SK-N-SH (cell line): ENCODE data around the gene PRKN. TPM values are rescaled to one million over a fixed set of nuclear protein-coding genes. Genes with fewer than 3 reads are reported as not detected.

Experiments used
- CTCF ChIA-PET: fragments of 300-600, 350-600 bp; formaldehyde crosslinking; extraction: SDS; loops from one replicate; lab custom pipeline; 2021; lab: Yijun Ruan, JAX
- POLR2A ChIA-PET: fragments of 350-600 bp; sonication (Branson Sonifier 250); formaldehyde crosslinking; extraction: SDS; loops from one replicate; lab custom pipeline; 2020; ENCODE audit warnings: antibody characterized with exemption, inconsistent platforms; lab: Yijun Ruan, JAX
- DNase-seq: peaks from one replicate; pipeline ENCODE4 v3.0.0; 2012
- H2AFZ ChIP-seq: fragments of 200-600 bp; sonication (generic); 2 replicates; pipeline ENCODE4 v1.8.1; 2016; ENCODE audit warnings: antibody characterized with exemption, mild to moderate bottlenecking, low read depth
- H3F3A ChIP-seq: fragments of 200-600 bp; sonication (generic); replicated peaks from 2 replicates; pipeline ENCODE3; 2016; ENCODE audit warnings: antibody characterized with exemption, mild to moderate bottlenecking; ENCODE audit not compliant: insufficient read depth
- H3K27ac ChIP-seq, 2 experiments: fragments of 200-500 bp in 1 of 2; fragments of 200-600 bp in 1 of 2; sonication (Bioruptor generic) in 1 of 2; sonication (generic), shearing (Covaris generic) in 1 of 2; 2 replicates each; pipeline versions ENCODE4 v1.5.1 to v1.6.1; 2014 to 2016; ENCODE audit warnings: low read depth in 2 of 2, inconsistent platforms in 1 of 2, low read length in 1 of 2, mild to moderate bottlenecking in 1 of 2, mixed read lengths in 1 of 2
- H3K27me3 ChIP-seq: fragments of 200-600 bp; sonication (generic), shearing (Covaris generic); 2 replicates; pipeline ENCODE4 v1.6.1; 2016; ENCODE audit warnings: mixed run types; ENCODE audit not compliant: insufficient read depth
- H3K36me3 ChIP-seq, 2 experiments: fragments of 200-500 bp in 1 of 2; fragments of 200-600 bp in 1 of 2; sonication (Bioruptor generic) in 1 of 2; sonication (generic) in 1 of 2; replicated peaks in 1 of 2; 2 replicates each; pipeline versions ENCODE3 to v1.5.1; 2014 to 2016; ENCODE audit warnings: low read length in 1 of 2, mild to moderate bottlenecking in 1 of 2; ENCODE audit not compliant: insufficient read depth in 2 of 2, control insufficient read depth in 1 of 2
- H3K4me1 ChIP-seq, 2 experiments: fragments of 200-500 bp in 1 of 2; fragments of 200-600 bp in 1 of 2; sonication (Bioruptor generic) in 1 of 2; sonication (generic), shearing (Covaris generic) in 1 of 2; 2 replicates each; pipeline versions ENCODE4 v1.5.1 to v1.6.1; 2014 to 2016; ENCODE audit warnings: low read depth in 1 of 2, low read length in 1 of 2, mixed run types in 1 of 2; ENCODE audit not compliant: insufficient read depth in 2 of 2, control insufficient read depth in 1 of 2
- H3K4me2 ChIP-seq: fragments of 200-600 bp; sonication (generic), shearing (Covaris generic); 2 replicates; pipeline ENCODE4 v1.6.1; 2017; ENCODE audit warnings: mixed run types
- H3K4me3 ChIP-seq, 2 experiments: fragments of 200-500 bp in 1 of 2; fragments of 200-600 bp in 1 of 2; sonication (Bioruptor generic) in 1 of 2; sonication (generic), shearing (Covaris generic) in 1 of 2; 2 replicates each; pipeline versions ENCODE4 v1.5.1 to v1.8.1; 2014 to 2016; ENCODE audit warnings: low read depth in 2 of 2, inconsistent platforms in 1 of 2, low read length in 1 of 2, mild to moderate bottlenecking in 1 of 2, mixed read lengths in 1 of 2, moderate library complexity in 1 of 2
- H3K79me2 ChIP-seq: fragments of 200-600 bp; sonication (generic); 2 replicates; pipeline ENCODE4 v1.8.1; 2017; ENCODE audit warnings: mild to moderate bottlenecking; ENCODE audit not compliant: insufficient read depth
- H3K9ac ChIP-seq: fragments of 200-600 bp; sonication (generic); 2 replicates; pipeline ENCODE4 v1.6.1; 2017; ENCODE audit warnings: mixed run types
- H3K9me2 ChIP-seq: fragments of 200-600 bp; sonication (generic); 2 replicates; pipeline ENCODE4 v1.6.1; 2017; ENCODE audit warnings: mixed run types
- H3K9me3 ChIP-seq: fragments of 200-600 bp; sonication (generic); 2 replicates; pipeline ENCODE4 v1.6.1; 2017; ENCODE audit warnings: mixed run types, mild to moderate bottlenecking, moderate library complexity
- H4K20me1 ChIP-seq: fragments of 200-600 bp; sonication (generic); 2 replicates; pipeline ENCODE4 v1.6.1; 2017; ENCODE audit warnings: mild to moderate bottlenecking, mixed run types; ENCODE audit not compliant: insufficient read depth
- EP300 ChIP-seq, 2 experiments: IDR thresholded peaks; 2 replicates each; pipeline versions ENCODE4 v1.4.0 to v1.6.1; 2012; ENCODE audit warnings: borderline replicate concordance in 1 of 2, low read depth in 1 of 2, low read length in 1 of 2
- FOXM1 ChIP-seq: IDR thresholded peaks from 2 replicates; pipeline ENCODE4 v1.4.0; 2012; ENCODE audit warnings: low read depth, mild to moderate bottlenecking
- MAX ChIP-seq: IDR thresholded peaks from 2 replicates; pipeline ENCODE4 v1.4.0; 2012; ENCODE audit warnings: low read depth
- RCOR1 ChIP-seq: fragments of 150-350 bp; IDR thresholded peaks from 2 replicates; pipeline ENCODE4 v1.6.1; 2017; ENCODE audit warnings: antibody characterized with exemption, low read length
- REST ChIP-seq: IDR thresholded peaks from 2 replicates; pipeline ENCODE4 v1.6.1; 2012; ENCODE audit warnings: mild to moderate bottlenecking, low read depth, low read length, moderate library complexity
- USF2 ChIP-seq: fragments of 150-350 bp; IDR thresholded peaks from 2 replicates; pipeline ENCODE4 v1.6.1; 2017; ENCODE audit warnings: antibody characterized with exemption, low read length, low read depth, borderline replicate concordance
- WGBS: methylation state at CpG from one replicate; pipeline ENCODE4 v1.1.6; 2017; ENCODE audit warnings: low lambda C conversion rate; 5-methylcytosine and 5-hydroxymethylcytosine counted together
- polyA plus RNA-seq, 3 experiments: library from polyadenylated mRNA; depleted of rRNA; stranded (reverse); fragments of >200 nt; gene quantifications; 2 replicates each; pipeline ENCODE4 v1.2.3, GENCODE V29; 2012

The PRKN gene
- polyA plus RNA-seq, 1 of the 3 experiments (the other 2 are of a cell fraction) = 0.76 TPM

- TF ChIP-seq USF2 = no peak
Observed at GRCh38 chr6:162701551-162701950, 26.0 kb downstream of the PRKN start (continued).

- WGBS = 38% methylated on average over 3 of the region's 3 CpGs
- TF ChIP-seq FOXM1 (no peak), RCOR1 (no peak), USF2 (no peak), REST (no peak), MAX (no peak)
- TF ChIP-seq, all 33 proteins: peak for 0
- CTCF ChIA-PET = no interaction called here
- POLR2A ChIA-PET = no interaction called here
- H3K4me3 ChIP-seq = no peak overlapping the region
- H3K9ac ChIP-seq = no peak overlapping the region
- no peaks in the 10 kb centered on the region for H3K9me3 ChIP-seq
- no peaks in the 10 kb centered on the region for H3K27me3 ChIP-seq
- H3K36me3 ChIP-seq = no peaks in the 10 kb centered on the region
- DNase-seq = no peak
- no peak overlapping the region for H3K4me2 ChIP-seq
- no peaks in the 10 kb centered on the region for H4K20me1 ChIP-seq
- H3K9me2 ChIP-seq = no peaks in the 10 kb centered on the region
- H3K79me2 ChIP-seq = no peaks in the 10 kb centered on the region
- peaks cover 0 to 4% of the 10 kb centered on the region in 2 experiments; a peak in 2 of 4 replicates for H3K4me1 ChIP-seq
- no peaks in the 10 kb centered on the region for H3F3A ChIP-seq
- no peak overlapping the region for H2AFZ ChIP-seq
- H3K27ac ChIP-seq = no peak overlapping the region
Observed at GRCh38 chr6:162700966-162701365, 26.6 kb downstream of the PRKN start.

- no peak for TF ChIP-seq EP300 (IDR thresholded peaks at IDR 0.05; ENCODE audit: borderline replicate concordance in 1 of 2, low read depth in 1 of 2, low read length in 1 of 2)
- Histone ChIP-seq H3F3A (no peaks in the 10 kb centered on the region), H4K20me1 (no peaks in the 10 kb centered on the region), H3K36me3 (no peaks in the 10 kb centered on the region), H3K4me1 (no peaks in the 10 kb centered on the region; a peak in 2 of 4 replicates), H3K4me3 (no peak overlapping the region), H3K9ac (no peak overlapping the region), H3K79me2 (no peaks in the 10 kb centered on the region), H3K4me2 (no peak overlapping the region), H2AFZ (no peak overlapping the region), H3K9me2 (no peaks in the 10 kb centered on the region), H3K27me3 (no peaks in the 10 kb centered on the region), H3K27ac (no peak overlapping the region), H3K9me3 (no peaks in the 10 kb centered on the region)
- WGBS = 30% methylated on average over 2 of the region's 2 CpGs
- DNase-seq = no peak
- ChIA-PET CTCF (no interaction called here), POLR2A (no interaction called here)
Observed at GRCh38 chr6:162699961-162700360, 27.6 kb downstream of the PRKN start.
